Esophagus muscularis mucosa (tissue), 4 donors: ENCODE measurements around the gene ATIC.

Source experiments
- CTCF ChIP-seq, 3 experiments: fragments of 200-600 bp in 2 of 3; fragments of 450-650 bp in 1 of 3; sonication (generic) in 2 of 3; IDR thresholded peaks; one replicate each; pipeline ENCODE4 v1.5.1; 2017 to 2019; ENCODE audit warnings: antibody characterized with exemption in 3 of 3, mild to moderate bottlenecking in 2 of 3, moderate library complexity in 1 of 3
- EP300 ChIP-seq: sonication (generic); formaldehyde crosslinking; IDR thresholded peaks from one replicate; pipeline ENCODE4 v1.6.1; 2017; ENCODE audit warnings: antibody characterized with exemption
- POLR2A ChIP-seq: fragments of 450-650 bp; IDR thresholded peaks from one replicate; pipeline ENCODE4 v1.6.1; 2017; ENCODE audit warnings: antibody characterized with exemption, moderate library complexity, mild to moderate bottlenecking, low read depth

DNA sequence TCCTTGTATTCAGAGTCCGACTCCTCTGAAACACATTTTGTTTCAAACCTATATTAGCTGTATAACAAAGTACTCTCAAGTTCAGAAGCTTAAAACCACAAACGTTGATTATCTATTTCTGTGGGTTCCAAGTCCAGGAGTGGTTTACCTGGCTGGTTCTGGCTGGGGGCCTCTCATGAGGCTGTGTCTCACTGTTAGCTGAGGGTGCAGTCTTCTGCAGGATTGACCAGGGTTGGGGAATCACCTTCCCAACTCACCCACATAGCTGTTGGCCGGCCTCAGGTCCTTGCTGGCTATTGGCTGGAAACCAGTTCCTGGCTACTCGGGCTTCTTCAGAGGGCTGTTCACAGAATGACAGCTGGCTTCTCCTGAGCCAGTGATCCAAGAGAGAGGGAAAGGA, 18.0 kb upstream of the ATIC start:
- no peak for TF ChIP-seq POLR2A
- TF ChIP-seq CTCF (IDR thresholded peaks at IDR 0.05) = no peak
- no peak for TF ChIP-seq EP300
